Upper lobe of left lung (tissue), 6 donors: Measurements from ENCODE around the gene SMPD1. TPM values are rescaled to one million over a fixed set of nuclear protein-coding genes. Genes with fewer than 3 reads are reported as not detected.

Source experiments
- ATAC-seq, 2 donors: fragments of 200-7000 bp; cut with Tn5 transposase; one replicate each; pipeline ENCODE4 v1.9.1; 2022; ENCODE audit warnings: mild to moderate bottlenecking in 2 of 2, moderate library complexity in 2 of 2; ENCODE audit not compliant: low FRiP score in 2 of 2
- DNase-seq, 2 donors: peaks; one replicate each; pipeline ENCODE4 v3.0.0-alpha.2; 2019 to 2020
- H3K27ac ChIP-seq, 4 donors: fragments of 200-600 bp; sonication (generic); one replicate each; pipeline ENCODE4 v1.5.1; 2016 to 2019
- H3K27me3 ChIP-seq, 4 donors: fragments of 200-600 bp; sonication (generic); one replicate each; pipeline ENCODE4 v1.5.1; 2017 to 2019
- H3K36me3 ChIP-seq, 4 donors: fragments of 200-600 bp; sonication (generic); one replicate each; pipeline ENCODE4 v1.5.1; 2016 to 2019
- H3K4me1 ChIP-seq, 4 donors: fragments of 200-600 bp; sonication (generic); one replicate each; pipeline ENCODE4 v1.5.1; 2018 to 2019
- H3K4me3 ChIP-seq, 4 donors: fragments of 200-600 bp; sonication (generic); one replicate each; pipeline ENCODE4 v1.5.1; 2017 to 2019; ENCODE audit warnings: mild to moderate bottlenecking in 2 of 4, moderate library complexity in 1 of 4
- H3K9me3 ChIP-seq, 4 donors: fragments of 200-600 bp; sonication (generic); one replicate each; pipeline ENCODE4 v1.5.1; 2018 to 2019
- CTCF ChIP-seq, 6 experiments: fragments of 450-650 bp in 4 of 6; fragments of 200-600 bp in 2 of 6; sonication (generic) in 2 of 6; IDR thresholded peaks; one replicate each; pipeline ENCODE4 v1.5.1; 2016 to 2019; ENCODE audit warnings: antibody characterized with exemption in 6 of 6
- EP300 ChIP-seq, 4 donors: sonication (generic); formaldehyde crosslinking; IDR thresholded peaks; one replicate each; pipeline ENCODE4 v1.5.1; 2017; ENCODE audit warnings: antibody characterized with exemption in 4 of 4, control low read depth in 2 of 4
- POLR2A ChIP-seq, 4 donors: fragments of 450-650 bp; IDR thresholded peaks; one replicate each; pipeline ENCODE4 v1.5.1; 2016 to 2017; ENCODE audit warnings: antibody characterized with exemption in 4 of 4, mild to moderate bottlenecking in 2 of 4
- POLR2AphosphoS5 ChIP-seq, 2 donors: sonication (generic); formaldehyde crosslinking; IDR thresholded peaks; one replicate each; pipeline ENCODE4 v1.5.1; 2017; ENCODE audit warnings: antibody characterized with exemption in 2 of 2
- WGBS, 2 donors: methylation state at CpG; one replicate each; pipeline ENCODE4 v1.1.5; 2017 to 2018; 5-methylcytosine and 5-hydroxymethylcytosine counted together
- total RNA-seq, 6 donors: library from RNA; depleted of rRNA in 4 of 6; stranded (reverse); fragments of >200 nt in 4 of 6; gene quantifications; one replicate each; pipeline versions ENCODE4 v1.1.0 to v1.2.1, GENCODE V29; 2016 to 2021
- donor health status: DM: no; HTN: no; CAD: no; lungs with moderate emphysema.
- donor health status: DM: no; HTN: yes; CAD: no; lungs with severe emphysema.

Gene SMPD1
- 10 to 100 TPM; 25.3 to 62.9 (median 53.9) TPM for total RNA-seq

GRCh38 chr11:6389905-6390717, at the start of gene SMPD1:
Gene SMPD1 (plus strand): TSS chr11:6390474. CDS start chr11:6390599, 125 bp downstream.
- no peaks in the 10 kb centered on the region for H3K27me3 ChIP-seq
- ATAC-seq (peak; percentile 99), DNase-seq (peak; percentile 98)
- peaks cover 0 to 29% (median 9%) of the 10 kb centered on the region in 4 donors for H3K36me3 ChIP-seq
- H3K4me1 ChIP-seq: peaks cover 29 to 49% (median 33%) of the 10 kb centered on the region in 4 donors
- WGBS, 2 donors: 4 to 14% methylated on average over 2 to 10 of the region's 63 CpGs
- TF ChIP-seq CTCF (IDR thresholded peaks at IDR 0.05): no peak
- peak; percentile 89 for TF ChIP-seq POLR2AphosphoS5 (IDR thresholded peaks at IDR 0.05)
- TF ChIP-seq POLR2A (IDR thresholded peaks at IDR 0.05): peak in 3 of 4 donors; percentile 62 to 92 (median 83)
- peak in 2 of 4 donors; percentile 25 to 69 for TF ChIP-seq EP300 (IDR thresholded peaks at IDR 0.05)
- H3K27ac ChIP-seq: peak within 1 kb of the TSS; percentile 88 to 96 (median 92)
- H3K9me3 ChIP-seq: no peaks in the 10 kb centered on the region
- H3K4me3 ChIP-seq: peak within 1 kb of the TSS; percentile 68 to 88 (median 76)

GRCh38 chr11:6345366-6345765, 44.9 kb upstream of the SMPD1 start:
- Histone ChIP-seq H3K27me3 (no peaks in the 10 kb centered on the region), H3K9me3 (no peaks in the 10 kb centered on the region), H3K4me3 (no peak overlapping the region), H3K4me1 (no peaks in the 10 kb centered on the region), H3K27ac (no peak overlapping the region), H3K36me3 (no peaks in the 10 kb centered on the region)
- ATAC-seq (no peak), DNase-seq (no peak)
- TF ChIP-seq EP300 (IDR thresholded peaks at IDR 0.05): no peak
- no peak for TF ChIP-seq POLR2AphosphoS5 (IDR thresholded peaks at IDR 0.05)
- no peak for TF ChIP-seq POLR2A (IDR thresholded peaks at IDR 0.05)
- no peak for TF ChIP-seq CTCF (IDR thresholded peaks at IDR 0.05)
- 79 to 91% methylated on average over 1 of the region's 1 CpG for WGBS, 2 donors

GRCh38 chr11:6350043-6350442, 40.2 kb upstream of the SMPD1 start:
- TF ChIP-seq POLR2A (IDR thresholded peaks at IDR 0.05) (no peak), EP300 (IDR thresholded peaks at IDR 0.05) (no peak)
- Histone ChIP-seq H3K9me3 (no peaks in the 10 kb centered on the region), H3K36me3 (no peaks in the 10 kb centered on the region), H3K27me3 (no peaks in the 10 kb centered on the region), H3K27ac (no peak overlapping the region), H3K4me1 (peaks cover 0 to 5% (median 0%) of the 10 kb centered on the region in 4 donors), H3K4me3 (no peak overlapping the region)
- no peak for ATAC-seq
- DNase-seq: no peak

- no peak for ATAC-seq
- Histone ChIP-seq H3K9me3 (no peaks in the 10 kb centered on the region), H3K4me3 (no peak overlapping the region), H3K36me3 (no peaks in the 10 kb centered on the region), H3K27ac (no peak overlapping the region), H3K27me3 (no peaks in the 10 kb centered on the region), H3K4me1 (peaks cover 0 to 5% (median 0%) of the 10 kb centered on the region in 4 donors)
- 81 to 84% methylated on average over 2 of the region's 2 CpGs for whole genome bisulfite sequencing, 2 donors
- TF ChIP-seq POLR2A (IDR thresholded peaks at IDR 0.05) (no peak), POLR2AphosphoS5 (IDR thresholded peaks at IDR 0.05) (no peak), CTCF (IDR thresholded peaks at IDR 0.05) (no peak), EP300 (IDR thresholded peaks at IDR 0.05) (no peak)
- no peak for DNase-seq
Measured at GRCh38 chr11:6350486-6350885, 39.8 kb upstream of the SMPD1 start.

- Histone ChIP-seq H3K4me3 (no peak overlapping the region), H3K4me1 (peaks cover 3 to 10% (median 4%) of the 10 kb centered on the region in 4 donors), H3K27me3 (no peaks in the 10 kb centered on the region), H3K9me3 (no peaks in the 10 kb centered on the region), H3K36me3 (no peaks in the 10 kb centered on the region), H3K27ac (no peak overlapping the region)
- WGBS, 2 donors: 80 to 91% methylated on average over 5 of the region's 5 CpGs
- ATAC-seq (no peak), DNase-seq (no peak)
- TF ChIP-seq POLR2AphosphoS5 (IDR thresholded peaks at IDR 0.05): no peak
Measured at GRCh38 chr11:6351782-6352382, 38.4 kb upstream of the SMPD1 start.
